IMR-90 (cell line): ENCODE data around the gene IFI27L2. TPM values are rescaled to one million over a fixed set of nuclear protein-coding genes. Genes with fewer than 3 reads are reported as not detected.
A peak's percentile ranks its signal among the peaks of the same experiment; 100 is the strongest.

ENCODE experiments used
- ATAC-seq: fragments of 200-7000 bp; cut with Tn5 transposase; 2 replicates; pipeline ENCODE4 v1.9.1; 2020; ENCODE audit warnings: low read depth, mild to moderate bottlenecking, moderate library complexity
- BruUV-seq: library from RNA; stranded (reverse); fragments of 400-500 nt; replicated peaks from 2 replicates; lab custom pipeline; 2021; lab: Mats Ljungman, UMichigan
- CTCF ChIA-PET: fragments of 300-600 bp; formaldehyde crosslinking; extraction: SDS; loops from one replicate; lab custom pipeline; 2021; ENCODE audit warnings: antibody characterized with exemption; lab: Yijun Ruan, JAX
- POLR2A ChIA-PET: fragments of 300-600 bp; sonication (Branson Sonifier 250); formaldehyde crosslinking; loops from one replicate; lab custom pipeline; 2022; ENCODE audit warnings: antibody characterized with exemption; ENCODE audit not compliant: unreplicated experiment; lab: Charles Lee
- DNase-seq: peaks from one replicate; pipeline ENCODE4 v3.0.0; 2013
- H2AFZ ChIP-seq: replicated peaks from 2 replicates; pipeline ENCODE3; 2013; ENCODE audit warnings: low read length, mild to moderate bottlenecking; ENCODE audit not compliant: poor library complexity
- H2AK5ac ChIP-seq: 2 replicates; pipeline ENCODE4 v1.6.1; 2013; ENCODE audit warnings: low read depth, low read length, inconsistent platforms
- H2AK9ac ChIP-seq: replicated peaks from 2 replicates; pipeline ENCODE3; 2013; ENCODE audit warnings: mild to moderate bottlenecking, low read depth, low read length, moderate library complexity; ENCODE audit not compliant: poor library complexity
- H2BK120ac ChIP-seq: 2 replicates; pipeline ENCODE4 v1.6.1; 2013; ENCODE audit warnings: low read depth, low read length, inconsistent platforms
- H2BK15ac ChIP-seq: 3 replicates; pipeline ENCODE4 v1.6.1; 2013; ENCODE audit warnings: low read depth, low read length, inconsistent platforms
- H2BK20ac ChIP-seq: 2 replicates; pipeline ENCODE4 v1.6.1; 2013; ENCODE audit warnings: low read depth, mild to moderate bottlenecking, inconsistent platforms, low read length, moderate library complexity
- H2BK5ac ChIP-seq: 2 replicates; pipeline ENCODE4 v1.6.1; 2013; ENCODE audit warnings: mild to moderate bottlenecking, low read depth, low read length, inconsistent platforms; ENCODE audit not compliant: poor library complexity, severe bottlenecking
- H3K14ac ChIP-seq: replicated peaks from 2 replicates; pipeline ENCODE4 v1.6.1; 2013; ENCODE audit warnings: low read depth, low read length, inconsistent platforms
- H3K18ac ChIP-seq: 2 replicates; pipeline ENCODE4 v1.6.1; 2013; ENCODE audit warnings: low read depth, low read length, control low read depth
- H3K23ac ChIP-seq: 2 replicates; pipeline ENCODE4 v1.6.1; 2013; ENCODE audit warnings: low read depth, low read length, inconsistent platforms
- H3K27ac ChIP-seq: 2 replicates; pipeline ENCODE4 v1.5.1; 2013; ENCODE audit warnings: mild to moderate bottlenecking, control low read depth, low read length; ENCODE audit not compliant: insufficient read depth
- H3K27me3 ChIP-seq: 2 replicates; pipeline ENCODE4 v1.6.1; 2013; ENCODE audit warnings: low read length; ENCODE audit not compliant: control insufficient read depth, insufficient read depth
- H3K36me3 ChIP-seq: 2 replicates; pipeline ENCODE4 v1.6.1; 2013; ENCODE audit warnings: low read length, mixed read lengths; ENCODE audit not compliant: control insufficient read depth, insufficient read depth
- H3K4ac ChIP-seq: 2 replicates; pipeline ENCODE4 v1.6.1; 2013; ENCODE audit warnings: low read depth, low read length, inconsistent platforms
- H3K4me1 ChIP-seq: 2 replicates; pipeline ENCODE4 v1.6.1; 2013; ENCODE audit warnings: low read length, mixed read lengths; ENCODE audit not compliant: control insufficient read depth, insufficient read depth
- H3K4me2 ChIP-seq: 2 replicates; pipeline ENCODE4 v1.6.1; 2013; ENCODE audit warnings: low read depth, mild to moderate bottlenecking, control low read depth, low read length, moderate library complexity
- H3K4me3 ChIP-seq: 2 replicates; pipeline ENCODE4 v1.5.1; 2013; ENCODE audit warnings: low read depth, mild to moderate bottlenecking, control low read depth, low read length, moderate library complexity; ENCODE audit not compliant: insufficient read depth
- H3K56ac ChIP-seq: 2 replicates; pipeline ENCODE4 v1.6.1; 2013; ENCODE audit warnings: low read length, inconsistent platforms; ENCODE audit not compliant: insufficient read depth; ENCODE audit errors: extremely low read depth
- H3K79me1 ChIP-seq, 2 experiments: 2 replicates each; pipeline ENCODE4 v1.6.1; 2013; ENCODE audit warnings: low read length in 2 of 2, inconsistent platforms in 1 of 2, low read depth in 1 of 2
- H3K9ac ChIP-seq: 2 replicates; pipeline ENCODE4 v1.6.1; 2013; ENCODE audit warnings: low read depth, low read length, control low read depth
- H3K9me1 ChIP-seq: 2 replicates; pipeline ENCODE4 v1.6.1; 2013; ENCODE audit warnings: low read length, inconsistent platforms; ENCODE audit not compliant: insufficient read depth
- H3K9me3 ChIP-seq: 2 replicates; pipeline ENCODE4 v1.6.1; 2013; ENCODE audit warnings: low read length; ENCODE audit not compliant: control insufficient read depth, insufficient read depth
- H4K20me1 ChIP-seq: 2 replicates; pipeline ENCODE4 v1.6.1; 2013; ENCODE audit warnings: low read length, inconsistent platforms; ENCODE audit not compliant: insufficient read depth
- H4K5ac ChIP-seq: 2 replicates; pipeline ENCODE4 v1.6.1; 2013; ENCODE audit warnings: mild to moderate bottlenecking, low read depth, low read length, control low read depth
- H4K8ac ChIP-seq, 2 experiments: 2 replicates each; pipeline ENCODE4 v1.6.1; 2013; ENCODE audit warnings: low read depth in 2 of 2, low read length in 2 of 2, control low read depth in 1 of 2, inconsistent platforms in 1 of 2
- H4K91ac ChIP-seq: 2 replicates; pipeline ENCODE4 v1.6.1; 2013; ENCODE audit warnings: low read depth, low read length, inconsistent platforms; ENCODE audit not compliant: insufficient read depth
- CEBPB ChIP-seq: IDR thresholded peaks from 2 replicates; pipeline ENCODE4 v1.6.1; 2012; ENCODE audit warnings: low read depth, low read length, improper control_type of control experiment
- FOS ChIP-seq: fragments of 150-350 bp; IDR thresholded peaks from 2 replicates; pipeline ENCODE4 v1.6.1; 2016; ENCODE audit warnings: low read depth, low read length
- MAFK ChIP-seq: IDR thresholded peaks from 2 replicates; pipeline ENCODE4 v1.6.1; 2012; ENCODE audit warnings: low read depth, low read length, improper control_type of control experiment
- WGBS, 2 experiments: methylation state at CpG; one replicate each; pipeline versions ENCODE4 v1.1.5 to v1.1.7; 2013; ENCODE audit warnings: missing lambda C conversion rate in 2 of 2; ENCODE audit not compliant: insufficient read length in 1 of 2; ENCODE audit errors: extremely low coverage in 2 of 2; 5-methylcytosine and 5-hydroxymethylcytosine counted together
- dilution Hi-C: fragments of 300-500 bp; cut with HindIII; formaldehyde crosslinking; loops from one replicate; pipeline ENCODE4 v1.14.3; 2018; ENCODE audit warnings: low sequenced_read_pairs; ENCODE audit not compliant: unreplicated experiment
- in situ Hi-C: fragments of 300-500 bp; cut with MboI; formaldehyde crosslinking; loops from 3 replicates; pipeline ENCODE4 v1.14.3; 2019; ENCODE audit warnings: low sequenced_read_pairs, inconsistent platforms, mixed read lengths
- intact Hi-C: fragments of 100-400 bp; cut with micrococcal nuclease; formaldehyde crosslinking; loops from 2 replicates; pipeline ENCODE4 v1.10.0; 2022
- polyA plus RNA-seq, 3 experiments: library from polyadenylated mRNA; depleted of rRNA; stranded (reverse); fragments of >200 nt; gene quantifications; 2 replicates each; pipeline ENCODE4 v1.2.3, GENCODE V29; 2012; ENCODE audit warnings: low replicate concordance in 1 of 3
- total RNA-seq: library from RNA; depleted of rRNA; stranded (reverse); fragments of >200 nt; gene quantifications from 2 replicates; pipeline ENCODE4 v1.2.3, GENCODE V29; 2012

IFI27L2 gene
- total and polyA plus RNA-seq, 2 of the 4 experiments (the other 2 are of a cell fraction) = 43.0 to 187 TPM

DNA sequence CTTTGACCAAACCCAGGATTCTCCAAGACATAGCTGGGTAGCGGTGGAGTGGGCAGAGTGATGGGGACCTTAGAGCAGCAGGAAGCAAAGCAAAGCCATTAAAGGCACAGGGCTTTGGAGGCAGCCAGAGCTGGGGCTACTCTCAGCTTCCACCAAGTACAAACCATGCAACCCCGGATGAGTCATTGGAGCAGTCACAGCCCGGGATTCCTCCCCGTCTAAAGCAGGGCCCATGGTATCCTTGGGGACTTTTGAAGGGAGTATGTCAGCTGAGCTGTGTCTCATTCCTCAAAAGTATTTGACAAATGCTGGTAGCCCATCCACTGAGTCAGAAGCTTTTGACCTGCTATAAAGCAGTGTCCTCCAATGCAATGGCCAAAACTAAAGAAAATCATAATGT is 28.6 kb downstream of the IFI27L2 start:
- Histone ChIP-seq H3K4me2 (no peak overlapping the region), H3K4me1 (peaks cover 5% of the 10 kb centered on the region; the same call in 1 of the 2 replicates), H2AFZ (no peak overlapping the region), H2AK5ac (no peak overlapping the region), H2BK20ac (no peak overlapping the region), H3K9ac (no peak overlapping the region), H3K56ac (no peak overlapping the region), H3K79me1 (peaks cover 0 to 2% of the 10 kb centered on the region in 2 experiments; a peak in 2 of 4 replicates), H3K4me3 (no peak overlapping the region), H4K5ac (no peak overlapping the region), H2AK9ac (no peak overlapping the region), H4K20me1 (0 out of 2 replicates have a peak, but pooled peaks cover 8% of the 10 kb centered on the region), H3K18ac (no peak overlapping the region), H2BK15ac (no peak overlapping the region), H3K27ac (no peak overlapping the region), H3K27me3 (no peaks in the 10 kb centered on the region), H3K9me1 (peaks cover 8% of the 10 kb centered on the region), H3K9me3 (no peaks in the 10 kb centered on the region), H4K8ac (no peak overlapping the region), H2BK120ac (no peak overlapping the region), H3K23ac (no peak overlapping the region), H3K4ac (no peak overlapping the region), H2BK5ac (no peak overlapping the region), H4K91ac (no peak overlapping the region), H3K14ac (no peak overlapping the region), H3K36me3 (no peaks in the 10 kb centered on the region; the same call in 1 of the 2 replicates)
- TF ChIP-seq CEBPB (peak; percentile 26; the same call in 1 of the 2 replicates), FOS (peak; percentile 72), MAFK (no peak)
- no CpG with 5 or more reads among the region's 4 CpGs for WGBS, 2 experiments
- ChIA-PET CTCF (interaction anchor here (1.0 to 1.7 kb wide), 2 partner anchors 18 to 36 kb away, joined by 3 to 11 read pairs; no protein-coding TSS in a partner anchor), POLR2A (no interaction called here)
- no TSS peak for BruUV-seq
- ATAC-seq (peak; percentile 99), DNase-seq (peak; percentile 82)
- dilution Hi-C loops (no loop called here), intact Hi-C loops (no loop called here), in situ Hi-C loops (no loop called here)
